ENCODE data around the gene NDOR1.
A peak's percentile ranks its signal among the peaks of the same experiment; 100 is the strongest.

The NDOR1 gene

DNA sequence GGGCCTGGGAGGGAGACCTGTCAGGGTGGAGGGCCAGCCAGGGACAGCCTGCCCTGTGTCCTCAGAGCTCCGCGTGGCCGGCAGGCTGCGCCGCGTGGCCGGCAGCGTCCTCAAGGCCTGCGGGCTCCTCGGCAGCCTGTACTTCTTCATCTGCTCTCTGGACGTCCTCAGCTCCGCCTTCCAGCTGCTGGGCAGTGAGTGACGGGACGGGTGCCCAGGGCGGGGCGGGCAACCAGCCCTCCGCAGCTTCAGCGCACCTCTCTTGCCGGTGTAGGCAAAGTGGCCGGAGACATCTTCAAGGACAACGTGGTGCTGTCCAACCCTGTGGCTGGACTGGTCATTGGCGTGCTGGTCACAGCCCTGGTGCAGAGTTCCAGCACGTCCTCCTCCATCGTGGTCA is 27.0 kb downstream of the NDOR1 start:
- TF ChIP-seq, protein P1, sequence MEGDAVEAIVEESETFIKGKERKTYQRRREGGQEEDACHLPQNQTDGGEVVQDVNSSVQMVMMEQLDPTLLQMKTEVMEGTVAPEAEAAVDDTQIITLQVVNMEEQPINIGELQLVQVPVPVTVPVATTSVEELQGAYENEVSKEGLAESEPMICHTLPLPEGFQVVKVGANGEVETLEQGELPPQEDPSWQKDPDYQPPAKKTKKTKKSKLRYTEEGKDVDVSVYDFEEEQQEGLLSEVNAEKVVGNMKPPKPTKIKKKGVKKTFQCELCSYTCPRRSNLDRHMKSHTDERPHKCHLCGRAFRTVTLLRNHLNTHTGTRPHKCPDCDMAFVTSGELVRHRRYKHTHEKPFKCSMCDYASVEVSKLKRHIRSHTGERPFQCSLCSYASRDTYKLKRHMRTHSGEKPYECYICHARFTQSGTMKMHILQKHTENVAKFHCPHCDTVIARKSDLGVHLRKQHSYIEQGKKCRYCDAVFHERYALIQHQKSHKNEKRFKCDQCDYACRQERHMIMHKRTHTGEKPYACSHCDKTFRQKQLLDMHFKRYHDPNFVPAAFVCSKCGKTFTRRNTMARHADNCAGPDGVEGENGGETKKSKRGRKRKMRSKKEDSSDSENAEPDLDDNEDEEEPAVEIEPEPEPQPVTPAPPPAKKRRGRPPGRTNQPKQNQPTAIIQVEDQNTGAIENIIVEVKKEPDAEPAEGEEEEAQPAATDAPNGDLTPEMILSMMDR (IDR thresholded peaks at IDR 0.05), result no peak

DNA sequence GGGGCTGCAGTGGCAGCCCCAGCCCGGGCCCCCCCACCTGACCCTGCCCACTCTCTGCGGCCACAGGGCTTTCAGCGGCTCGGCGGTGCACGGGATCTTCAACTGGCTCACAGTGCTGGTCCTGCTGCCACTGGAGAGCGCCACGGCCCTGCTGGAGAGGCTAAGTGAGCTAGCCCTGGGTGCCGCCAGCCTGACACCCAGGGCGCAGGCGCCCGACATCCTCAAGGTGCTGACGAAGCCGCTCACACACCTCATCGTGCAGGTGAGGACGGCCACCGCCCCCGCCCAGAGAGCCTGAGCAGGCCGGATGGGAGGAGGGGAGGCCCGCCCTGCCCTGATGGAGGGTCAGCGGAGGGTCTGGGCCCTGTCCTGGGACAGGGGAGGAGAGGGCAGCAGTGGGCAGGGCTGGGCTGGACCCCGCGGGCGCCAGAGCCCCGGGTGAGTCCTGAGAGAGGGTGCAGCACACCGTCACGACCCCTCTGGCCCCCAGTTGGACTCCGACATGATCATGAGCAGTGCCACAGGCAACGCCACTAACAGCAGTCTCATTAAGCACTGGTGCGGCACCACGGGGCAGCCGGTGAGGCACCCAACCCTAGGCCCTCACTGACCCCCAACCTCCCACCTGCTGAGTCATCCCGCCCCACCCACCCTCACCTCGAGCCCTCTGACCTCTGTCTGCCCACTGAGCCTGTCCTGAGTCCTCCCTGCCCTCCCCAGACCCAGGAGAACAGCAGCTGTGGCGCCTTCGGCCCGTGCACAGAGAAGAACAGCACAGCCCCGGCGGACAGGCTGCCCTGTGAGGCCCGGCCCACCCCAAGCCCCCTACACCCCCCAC is 27.9 kb downstream of the NDOR1 start:
- TF ChIP-seq, protein P1 (IDR thresholded peaks at IDR 0.05), result no peak

DNA sequence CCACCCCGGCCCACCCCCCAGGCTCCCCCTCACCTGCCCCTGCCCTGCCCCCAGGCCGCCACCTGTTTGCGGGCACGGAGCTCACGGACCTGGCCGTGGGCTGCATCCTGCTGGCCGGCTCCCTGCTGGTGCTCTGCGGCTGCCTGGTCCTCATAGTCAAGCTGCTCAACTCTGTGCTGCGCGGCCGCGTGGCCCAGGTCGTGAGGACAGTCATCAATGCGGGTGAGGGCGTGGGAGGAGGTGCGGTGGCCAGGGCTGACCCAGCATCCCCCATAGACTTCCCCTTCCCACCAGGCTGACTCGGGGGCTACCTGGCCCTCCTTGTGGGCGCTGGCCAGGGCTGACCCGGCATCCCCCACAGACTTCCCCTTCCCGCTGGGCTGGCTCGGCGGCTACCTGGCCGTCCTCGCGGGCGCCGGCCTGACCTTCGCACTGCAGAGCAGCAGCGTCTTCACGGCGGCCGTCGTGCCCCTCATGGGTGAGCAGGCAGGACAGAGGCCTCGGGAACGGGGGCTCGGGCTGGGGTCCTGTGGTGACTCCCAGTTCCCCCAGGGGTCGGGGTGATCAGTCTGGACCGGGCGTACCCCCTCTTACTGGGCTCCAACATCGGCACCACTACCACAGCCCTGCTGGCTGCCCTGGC is 28.7 kb downstream of the NDOR1 start:
- TF ChIP-seq, protein P1 (IDR thresholded peaks at IDR 0.05), result no peak

DNA sequence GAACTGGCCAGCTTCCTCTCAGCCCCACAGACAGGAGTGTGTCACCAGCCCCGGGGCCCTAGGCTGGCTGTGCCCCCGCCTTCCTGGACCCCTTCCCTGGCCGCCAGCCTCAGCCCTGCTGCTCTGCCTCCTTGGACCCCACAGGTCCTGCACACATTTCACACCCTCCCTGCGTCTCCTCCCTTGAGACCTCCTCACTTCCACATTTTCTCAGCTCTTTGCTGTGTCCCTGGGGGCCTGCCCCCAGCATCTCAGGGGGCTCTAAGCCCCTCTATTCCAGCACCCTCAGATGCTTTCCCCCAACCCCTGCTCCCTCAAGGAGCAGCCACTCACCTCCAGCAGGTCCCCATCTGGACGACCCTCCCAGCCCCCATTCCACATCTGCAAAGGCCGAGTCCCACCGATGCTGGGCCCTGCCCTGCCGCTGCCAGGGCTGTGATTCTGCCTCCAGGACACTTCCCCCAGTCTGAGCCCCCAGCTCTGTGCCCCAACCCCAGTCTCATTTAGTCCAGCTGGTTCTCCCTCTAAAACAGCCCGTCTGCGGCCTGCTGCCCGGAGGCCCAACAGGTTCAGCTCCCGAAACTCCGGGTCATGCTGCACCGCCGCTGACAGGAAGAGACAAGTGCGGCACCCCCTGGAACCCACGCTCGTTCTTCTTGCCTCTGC is 29.4 kb downstream of the NDOR1 start:
- TF ChIP-seq, protein P1 (IDR thresholded peaks at IDR 0.05), result no peak

DNA sequence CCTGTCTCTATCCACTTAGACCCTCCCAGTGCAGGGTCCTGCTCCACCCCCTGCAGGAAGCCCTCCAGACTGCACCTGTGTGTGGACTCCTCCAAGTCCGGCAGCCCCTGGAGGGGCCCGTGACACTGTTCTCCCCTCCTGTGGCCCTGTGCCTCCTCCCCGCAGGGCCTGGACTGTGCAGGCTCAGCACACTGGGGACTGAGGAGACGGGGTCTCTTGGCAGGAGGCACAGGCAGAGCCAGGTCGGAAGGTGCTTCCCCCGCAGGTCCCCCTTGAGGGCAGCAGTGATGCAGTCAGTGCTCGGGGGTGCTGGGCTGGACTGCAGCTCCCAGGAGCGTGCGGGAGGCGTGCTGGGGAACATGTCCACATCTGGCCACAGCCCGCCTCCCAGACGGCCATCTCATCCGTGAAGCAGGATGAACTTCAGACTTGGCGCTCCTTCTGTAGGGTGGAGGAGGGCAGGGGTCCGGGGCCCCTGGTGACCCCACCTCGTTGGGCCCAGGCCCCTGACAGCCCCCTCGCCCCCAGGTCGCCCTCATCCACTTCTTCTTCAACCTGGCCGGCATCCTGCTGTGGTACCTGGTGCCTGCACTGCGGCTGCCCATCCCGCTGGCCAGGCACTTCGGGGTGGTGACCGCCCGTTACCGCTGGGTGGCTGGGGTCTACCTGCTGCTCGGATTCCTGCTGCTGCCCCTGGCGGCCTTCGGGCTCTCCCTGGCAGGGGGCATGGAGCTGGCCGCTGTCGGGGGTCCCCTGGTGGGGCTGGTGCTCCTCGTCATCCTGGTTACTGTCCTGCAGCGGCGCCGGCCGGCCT is 30.1 kb downstream of the NDOR1 start:
- TF ChIP-seq, protein P1 (IDR thresholded peaks at IDR 0.05), result no peak

DNA sequence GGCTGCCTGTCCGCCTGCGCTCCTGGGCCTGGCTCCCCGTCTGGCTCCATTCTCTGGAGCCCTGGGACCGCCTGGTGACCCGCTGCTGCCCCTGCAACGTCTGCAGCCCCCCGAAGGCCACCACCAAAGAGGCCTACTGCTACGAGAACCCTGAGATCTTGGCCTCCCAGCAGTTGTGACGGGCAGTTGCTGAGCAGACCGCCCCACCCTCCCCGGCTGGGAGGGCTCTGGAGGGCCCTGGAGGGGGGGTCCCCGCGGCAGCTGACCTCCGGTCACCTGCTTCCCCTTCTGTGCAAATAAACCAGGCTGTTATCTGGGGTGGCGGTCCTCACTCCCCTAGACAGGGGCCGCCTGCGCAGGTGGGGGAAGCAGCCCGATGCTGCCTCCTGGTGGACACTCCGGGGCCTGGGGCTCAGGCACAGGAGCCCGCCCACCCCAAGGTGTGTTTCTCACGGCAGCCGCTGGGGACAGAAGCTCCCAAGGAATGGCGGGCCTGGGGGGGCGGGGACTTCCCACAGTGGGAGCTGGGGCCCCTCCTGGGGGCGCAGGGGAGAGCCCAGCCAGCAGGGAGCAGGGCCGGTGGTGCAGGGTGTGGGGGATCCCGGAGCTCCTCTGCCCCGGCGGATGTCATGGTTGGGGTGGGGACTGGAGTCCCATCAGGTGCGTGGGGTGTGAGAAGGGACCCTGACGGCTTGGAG is 30.9 kb downstream of the NDOR1 start:
- TF ChIP-seq, protein P1 (IDR thresholded peaks at IDR 0.05), result peak; percentile 99

Data from LNCAP (cell line).